Measurements from ENCODE around the gene TYMS.

TYMS gene

GRCh38 chr18:712401-713134, 55.1 kb downstream of the TYMS start, which contains the start of gene ENOSF1:
Gene ENOSF1 (minus strand): TSS chr18:712630. CDS start chr18:712587, 43 bp downstream.
- peak; percentile 76 for DNase-seq (ENCODE audit: low spot score)

DNA sequence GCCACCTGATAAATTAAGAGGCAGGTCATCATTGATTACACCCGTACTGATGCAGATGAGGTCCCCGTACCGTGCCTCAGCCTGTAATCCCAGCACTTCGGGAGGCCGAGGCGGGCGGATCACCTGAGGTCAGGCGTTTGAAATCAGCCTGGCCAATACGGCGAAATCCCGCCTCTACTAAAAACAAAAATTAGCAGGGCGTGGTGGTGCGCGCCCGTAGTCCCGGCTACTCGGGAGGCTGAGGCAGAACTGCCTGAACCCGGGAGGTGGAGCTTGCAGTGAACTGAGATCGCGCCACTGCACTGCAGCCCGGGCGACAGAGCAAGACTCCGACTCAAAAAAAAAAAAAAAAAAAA, 55.7 kb downstream of the TYMS start:
- DNase-seq (ENCODE audit: low spot score): no peak

- DNase-seq (ENCODE audit: low spot score): no peak
Measured at GRCh38 chr18:715626-716025, 58.2 kb downstream of the TYMS start.

DNA sequence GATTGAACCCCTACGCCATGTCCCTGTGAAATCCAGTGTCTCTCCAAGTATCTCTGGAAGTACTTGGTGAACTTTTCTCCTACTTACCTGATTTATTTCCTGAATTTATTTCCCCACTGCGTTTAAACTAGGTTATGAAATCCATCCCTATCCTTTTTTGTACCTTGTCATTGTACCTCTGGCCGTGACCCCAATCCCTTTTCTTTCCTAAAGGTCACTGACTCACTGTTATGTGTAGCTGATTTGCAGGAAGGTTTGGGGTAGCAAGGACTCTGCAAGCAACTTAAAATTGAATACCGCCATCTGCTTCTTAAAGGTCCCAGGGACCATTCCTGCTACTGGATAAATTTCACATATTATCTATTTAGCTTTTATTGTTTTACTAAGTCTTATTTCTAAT, 59.5 kb downstream of the TYMS start:
- no peak for DNase-seq (ENCODE audit: low spot score)
